Heart left ventricle (tissue), 16 donors: ENCODE data around the gene TBX18. TPM values are rescaled to one million over a fixed set of nuclear protein-coding genes. Genes with fewer than 3 reads are reported as not detected.

Source experiments
- ATAC-seq, 4 donors: fragments of 200-7000 bp; cut with Tn5 transposase; one replicate each; pipeline ENCODE4 v1.9.1; 2020 to 2022; ENCODE audit warnings: moderate library complexity in 4 of 4, mild to moderate bottlenecking in 3 of 4, moderate number of reproducible peaks in 1 of 4
- DNase-seq, 5 donors: peaks; one replicate each; pipeline ENCODE4 v3.0.0-alpha.2; 2020
- H3K27ac ChIP-seq, 12 donors: fragments of 200-600 bp; sonication (generic) in 4 of 12; one replicate each; pipeline versions ENCODE4 v1.5.0 to v1.8.0; 2016 to 2022; ENCODE audit warnings: mild to moderate bottlenecking in 2 of 12
- H3K27me3 ChIP-seq, 9 donors: fragments of 200-600 bp; sonication (generic) in 2 of 9; one replicate each; pipeline versions ENCODE4 v1.5.1 to v1.8.0; 2016 to 2022; ENCODE audit warnings: mild to moderate bottlenecking in 3 of 9
- H3K36me3 ChIP-seq, 9 donors: fragments of 200-600 bp; sonication (generic) in 2 of 9; one replicate each; pipeline versions ENCODE4 v1.5.0 to v1.8.0; 2018 to 2022; ENCODE audit warnings: mild to moderate bottlenecking in 2 of 9
- H3K4me1 ChIP-seq, 12 donors: fragments of 200-600 bp; sonication (generic) in 4 of 12; one replicate each; pipeline versions ENCODE4 v1.5.0 to v1.8.0; 2016 to 2022; ENCODE audit warnings: mild to moderate bottlenecking in 3 of 12
- H3K4me3 ChIP-seq, 12 donors: fragments of 200-600 bp; sonication (generic) in 4 of 12; one replicate each; pipeline versions ENCODE4 v1.5.0 to v1.8.0; 2017 to 2022; ENCODE audit warnings: mild to moderate bottlenecking in 9 of 12, moderate library complexity in 4 of 12
- H3K9me3 ChIP-seq, 12 donors: fragments of 200-600 bp; sonication (generic) in 4 of 12; one replicate each; pipeline versions ENCODE4 v1.5.0 to v1.8.0; 2016 to 2022; ENCODE audit warnings: mild to moderate bottlenecking in 1 of 12
- POLR2A ChIP-seq, 2 donors: fragments of 450-650 bp; IDR thresholded peaks; one replicate each; pipeline ENCODE4 v1.6.1; 2017; ENCODE audit warnings: antibody characterized with exemption in 2 of 2, mild to moderate bottlenecking in 2 of 2, moderate library complexity in 2 of 2
- WGBS, 4 donors: extraction: QIAGEN DNeasy Blood & Tissue Kit in 2 of 4; methylation state at CpG; one replicate each; pipeline versions ENCODE4 v1.1.5 to v1.1.7; 2013 to 2018; 5-methylcytosine and 5-hydroxymethylcytosine counted together
- intact Hi-C, 10 donors: fragments of 100-400 bp; cut with DNase I; formaldehyde crosslinking; loops; one replicate each; pipeline versions ENCODE4 v1.11.1 to v1.14.2; 2022
- polyA plus RNA-seq, 2 donors: library from polyadenylated mRNA; stranded (reverse); fragments of 200-250 nt; gene quantifications; one replicate each; pipeline ENCODE4 v1.2.3, GENCODE V29; 2013
- total RNA-seq, 9 donors: library from RNA; depleted of rRNA in 2 of 9; stranded (reverse); fragments of >200 nt in 2 of 9; fragmentation: NEBNext Ultra II Directional in 3 of 9; extraction: Animal tissue kit (Norgen Biotek cat#: 25700) in 3 of 9; gene quantifications; one replicate each; pipeline versions ENCODE4 v1.1.0 to v1.2.4, GENCODE V29; 2016 to 2023
- TF ChIP-seq, protein P1 (sequence below), 12 donors: fragments of 200-600 bp; sonication (generic) in 4 of 12; IDR thresholded peaks; one replicate each; pipeline versions ENCODE4 v1.5.0 to v1.8.0; 2018 to 2022; ENCODE audit warnings: antibody characterized with exemption in 12 of 12, mild to moderate bottlenecking in 5 of 12
- donor health status: ischemic (EF 13 %, LVEDD 7.1; RV severe dilation, severe dysfunction).
- donor health status: healthy with polysubstance abuse.
- donor health status: DM: no; HTN: yes; CAD: no.
- donor health status: DM: no; HTN: no; CAD: no.
- donor health status: ischemic (EF 25% LVEDD 6.9; RV normal size, moderate dysfunction).
- donor health status: ischemic (EF 25% LVEDD 5.7; RV mildly dilated, moderate dysfunction).
- donor health status: healthy.
- donor health status: DM: yes; HTN: yes; CAD: no.
- donor health status: ischemic (EF 35%, LVEDD 5.7; RV mildly dilated, moderate dysfunction).
- donor health status: nonischemic (EF 11% LVEDD 7.7; RV severe dilation, severe dysfunction).
- donor health status: DM: yes; HTN: yes; CAD: no.
- donor health status: PGD.
- donor health status: ischemic (EF 29% LVEDD 5.4; RV normal size, mild dysfunction).
- donor health status: nonischemic (EF 23%, LVEDD 6.1; RV moderate dilation, normal function).

The TBX18 gene
- total and polyA plus RNA-seq, 11 donors = 1.3 to 14.9 (median 2.3) TPM

DNA sequence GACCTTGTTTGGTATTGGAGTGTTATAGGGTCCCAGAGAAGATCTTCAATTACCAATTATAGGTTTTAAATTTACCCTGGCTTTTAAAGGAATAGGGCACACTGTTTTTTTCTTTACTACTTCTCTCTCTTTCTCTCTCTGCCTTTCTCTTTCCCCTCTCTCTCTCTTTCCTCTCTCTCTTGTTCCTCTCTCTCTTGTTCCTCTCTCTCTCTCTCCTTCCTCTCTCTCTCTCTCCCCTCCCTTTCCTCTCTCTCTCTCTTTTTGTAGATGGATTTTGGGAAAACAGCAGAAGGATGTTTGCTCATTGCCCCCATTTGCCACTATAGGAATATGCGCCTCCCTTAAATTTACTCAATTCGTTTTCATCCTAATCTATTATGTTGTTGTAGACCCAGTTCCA lies 45.2 kb downstream of the TBX18 start:
- WGBS, 4 donors = 57 to 88% (median 59%) methylated on average over 2 of the region's 2 CpGs
- intact Hi-C loops = no loop called here
- Histone ChIP-seq H3K4me1 (no peaks in the 10 kb centered on the region), H3K4me3 (no peak overlapping the region), H3K36me3 (no peaks in the 10 kb centered on the region), H3K27me3 (no peaks in the 10 kb centered on the region), H3K9me3 (no peaks in the 10 kb centered on the region), H3K27ac (no peak overlapping the region)
- DNase-seq = no peak
- TF ChIP-seq, protein P1, sequence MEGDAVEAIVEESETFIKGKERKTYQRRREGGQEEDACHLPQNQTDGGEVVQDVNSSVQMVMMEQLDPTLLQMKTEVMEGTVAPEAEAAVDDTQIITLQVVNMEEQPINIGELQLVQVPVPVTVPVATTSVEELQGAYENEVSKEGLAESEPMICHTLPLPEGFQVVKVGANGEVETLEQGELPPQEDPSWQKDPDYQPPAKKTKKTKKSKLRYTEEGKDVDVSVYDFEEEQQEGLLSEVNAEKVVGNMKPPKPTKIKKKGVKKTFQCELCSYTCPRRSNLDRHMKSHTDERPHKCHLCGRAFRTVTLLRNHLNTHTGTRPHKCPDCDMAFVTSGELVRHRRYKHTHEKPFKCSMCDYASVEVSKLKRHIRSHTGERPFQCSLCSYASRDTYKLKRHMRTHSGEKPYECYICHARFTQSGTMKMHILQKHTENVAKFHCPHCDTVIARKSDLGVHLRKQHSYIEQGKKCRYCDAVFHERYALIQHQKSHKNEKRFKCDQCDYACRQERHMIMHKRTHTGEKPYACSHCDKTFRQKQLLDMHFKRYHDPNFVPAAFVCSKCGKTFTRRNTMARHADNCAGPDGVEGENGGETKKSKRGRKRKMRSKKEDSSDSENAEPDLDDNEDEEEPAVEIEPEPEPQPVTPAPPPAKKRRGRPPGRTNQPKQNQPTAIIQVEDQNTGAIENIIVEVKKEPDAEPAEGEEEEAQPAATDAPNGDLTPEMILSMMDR (IDR thresholded peaks at IDR 0.05) = no peak
- TF ChIP-seq POLR2A (IDR thresholded peaks at IDR 0.05) = no peak
- no peak for ATAC-seq

- H3K4me1 ChIP-seq = no peaks in the 10 kb centered on the region
- 42 to 60% (median 56%) methylated on average over 5 of the region's 5 CpGs for WGBS, 4 donors
- no peaks in the 10 kb centered on the region for H3K9me3 ChIP-seq
- intact Hi-C loops = no loop called here
- no peaks in the 10 kb centered on the region for H3K27me3 ChIP-seq
- no peak overlapping the region for H3K27ac ChIP-seq
- no peak for DNase-seq
- H3K4me3 ChIP-seq = no peak overlapping the region
- ATAC-seq = no peak
- TF ChIP-seq, protein P1 (IDR thresholded peaks at IDR 0.05) = no peak
- TF ChIP-seq POLR2A (IDR thresholded peaks at IDR 0.05) = no peak
- no peaks in the 10 kb centered on the region for H3K36me3 ChIP-seq
Measured at GRCh38 chr6:84718038-84718955, 46.1 kb downstream of the TBX18 start.

GRCh38 chr6:84709121-84709520 lies 55.3 kb downstream of the TBX18 start:
- Histone ChIP-seq H3K9me3 (peaks cover 0 to 3% (median 0%) of the 10 kb centered on the region in 12 donors), H3K27ac (no peak overlapping the region), H3K27me3 (no peaks in the 10 kb centered on the region), H3K4me3 (no peak overlapping the region), H3K36me3 (peaks cover 0 to 3% (median 0%) of the 10 kb centered on the region in 9 donors), H3K4me1 (peaks cover 0 to 3% (median 0%) of the 10 kb centered on the region in 12 donors)
- intact Hi-C loops = no loop called here
- TF ChIP-seq POLR2A (IDR thresholded peaks at IDR 0.05) = no peak
- TF ChIP-seq, protein P1 (IDR thresholded peaks at IDR 0.05) = no peak
- no peak for DNase-seq
- no peak for ATAC-seq
- 17 to 41% (median 25%) methylated on average over 1 of the region's 1 CpG for WGBS, 4 donors

DNA sequence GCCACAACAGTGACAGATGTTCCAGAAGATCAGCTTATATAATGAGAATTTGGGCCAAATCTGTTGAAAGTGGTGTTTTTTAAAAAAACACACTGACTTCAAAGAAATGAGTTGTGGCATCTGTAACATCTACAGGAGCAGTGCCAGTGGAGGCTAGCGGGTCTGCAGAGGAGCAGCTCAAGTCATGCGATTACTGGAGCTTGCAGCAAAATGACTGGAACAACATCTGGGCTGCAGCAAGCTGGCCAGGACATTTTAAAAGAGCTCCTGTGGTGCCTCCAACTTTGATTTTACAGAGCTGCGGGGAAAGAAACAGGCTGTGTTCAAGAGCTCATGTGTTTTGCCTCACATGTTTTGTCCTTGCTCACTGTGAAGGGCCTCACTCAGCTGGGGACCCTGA lies 57.2 kb downstream of the TBX18 start:
- ATAC-seq (no peak), DNase-seq (no peak)
- Histone ChIP-seq H3K27ac (no peak overlapping the region), H3K36me3 (peaks cover 0 to 3% (median 0%) of the 10 kb centered on the region in 9 donors), H3K27me3 (no peaks in the 10 kb centered on the region), H3K4me1 (peaks cover 0 to 3% (median 0%) of the 10 kb centered on the region in 12 donors), H3K9me3 (peaks cover 0 to 8% (median 0%) of the 10 kb centered on the region in 12 donors), H3K4me3 (no peak overlapping the region)
- TF ChIP-seq, protein P1 (IDR thresholded peaks at IDR 0.05) = no peak
- TF ChIP-seq POLR2A (IDR thresholded peaks at IDR 0.05) = no peak
- intact Hi-C loops = no loop called here
- WGBS, 4 donors = 67 to 81% (median 77%) methylated on average over 2 to 3 of the region's 3 CpGs
